Measurements from ENCODE around the gene LRRFIP1.

DNA sequence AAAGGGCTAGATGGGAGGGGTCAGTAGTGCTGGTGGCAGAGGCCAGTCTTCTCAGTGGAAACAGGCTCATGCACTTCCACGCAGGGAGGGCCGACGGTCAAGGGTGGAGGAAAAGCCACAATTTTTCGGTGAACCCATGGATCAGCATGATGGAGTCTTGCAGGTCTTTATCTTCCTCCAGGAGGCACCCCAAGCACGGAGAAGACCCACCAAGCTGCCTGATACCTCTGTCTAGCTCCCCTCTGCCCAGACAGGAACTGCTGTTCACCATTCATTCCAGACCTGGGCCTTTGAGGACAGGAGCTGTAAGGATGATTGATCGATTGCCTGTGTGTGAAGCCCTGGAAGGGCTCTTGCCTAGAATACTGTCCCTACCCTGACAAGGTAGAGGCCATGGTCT, 2.8 kb upstream of the LRRFIP1 start:
- TF ChIP-seq, protein P1, sequence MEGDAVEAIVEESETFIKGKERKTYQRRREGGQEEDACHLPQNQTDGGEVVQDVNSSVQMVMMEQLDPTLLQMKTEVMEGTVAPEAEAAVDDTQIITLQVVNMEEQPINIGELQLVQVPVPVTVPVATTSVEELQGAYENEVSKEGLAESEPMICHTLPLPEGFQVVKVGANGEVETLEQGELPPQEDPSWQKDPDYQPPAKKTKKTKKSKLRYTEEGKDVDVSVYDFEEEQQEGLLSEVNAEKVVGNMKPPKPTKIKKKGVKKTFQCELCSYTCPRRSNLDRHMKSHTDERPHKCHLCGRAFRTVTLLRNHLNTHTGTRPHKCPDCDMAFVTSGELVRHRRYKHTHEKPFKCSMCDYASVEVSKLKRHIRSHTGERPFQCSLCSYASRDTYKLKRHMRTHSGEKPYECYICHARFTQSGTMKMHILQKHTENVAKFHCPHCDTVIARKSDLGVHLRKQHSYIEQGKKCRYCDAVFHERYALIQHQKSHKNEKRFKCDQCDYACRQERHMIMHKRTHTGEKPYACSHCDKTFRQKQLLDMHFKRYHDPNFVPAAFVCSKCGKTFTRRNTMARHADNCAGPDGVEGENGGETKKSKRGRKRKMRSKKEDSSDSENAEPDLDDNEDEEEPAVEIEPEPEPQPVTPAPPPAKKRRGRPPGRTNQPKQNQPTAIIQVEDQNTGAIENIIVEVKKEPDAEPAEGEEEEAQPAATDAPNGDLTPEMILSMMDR (optimal IDR thresholded peaks at IDR 0.05 in 1 of 3, IDR thresholded peaks at IDR 0.05 in 1 of 3, conservative IDR thresholded peaks at IDR 0.05 in 1 of 3; ENCODE audit: extremely low read depth in 1 of 3, insufficient read depth in 2 of 3, low read length in 3 of 3): no peak
- no peak for TF ChIP-seq EZH2 (IDR thresholded peaks at IDR 0.05; ENCODE audit: low read length)
